HUES48 (cell line): ENCODE data around the gene MAN1A1.

Experiments used
- H3K27ac ChIP-seq: one replicate; pipeline ENCODE4 v1.7.0; 2013; ENCODE audit warnings: low read depth, low read length, inconsistent platforms
- H3K27me3 ChIP-seq: 2 replicates; pipeline ENCODE4 v1.6.1; 2013; ENCODE audit warnings: mild to moderate bottlenecking, low read length; ENCODE audit not compliant: control insufficient read depth, insufficient read depth
- H3K36me3 ChIP-seq: 2 replicates; pipeline ENCODE4 v1.6.1; 2013; ENCODE audit warnings: low read length; ENCODE audit not compliant: control insufficient read depth, insufficient read depth
- H3K4me1 ChIP-seq: 2 replicates; pipeline ENCODE4 v1.6.1; 2013; ENCODE audit warnings: mild to moderate bottlenecking, low read length; ENCODE audit not compliant: control insufficient read depth, insufficient read depth
- H3K4me3 ChIP-seq: 2 replicates; pipeline ENCODE4 v1.5.1; 2013; ENCODE audit warnings: mild to moderate bottlenecking, low read depth, low read length
- H3K9ac ChIP-seq: 2 replicates; pipeline ENCODE4 v1.6.1; 2013; ENCODE audit warnings: mild to moderate bottlenecking, low read depth, low read length, moderate library complexity
- H3K9me3 ChIP-seq: 2 replicates; pipeline ENCODE4 v1.6.1; 2013; ENCODE audit warnings: low read length; ENCODE audit not compliant: control insufficient read depth, insufficient read depth

MAN1A1 gene

GRCh38 chr6:119312875-119313338 lies 36.7 kb downstream of the MAN1A1 start:
- Histone ChIP-seq H3K9me3 (no peaks in the 10 kb centered on the region), H3K27ac (no peak overlapping the region), H3K36me3 (no peaks in the 10 kb centered on the region), H3K27me3 (no peaks in the 10 kb centered on the region), H3K4me3 (no peak overlapping the region), H3K4me1 (peaks cover 6% of the 10 kb centered on the region; the same call in 1 of the 2 replicates), H3K9ac (no peak overlapping the region)

GRCh38 chr6:119312441-119312840 lies 37.1 kb downstream of the MAN1A1 start:
- no peak overlapping the region for H3K27ac ChIP-seq

GRCh38 chr6:119311514-119312142 lies 37.9 kb downstream of the MAN1A1 start:
- H3K9me3 ChIP-seq, result no peaks in the 10 kb centered on the region
- no peak overlapping the region for H3K9ac ChIP-seq
- H3K4me1 ChIP-seq, result peaks cover 6% of the 10 kb centered on the region; the same call in 1 of the 2 replicates
- no peak overlapping the region for H3K27ac ChIP-seq
- no peak overlapping the region for H3K4me3 ChIP-seq
- no peaks in the 10 kb centered on the region for H3K27me3 ChIP-seq
- H3K36me3 ChIP-seq, result no peaks in the 10 kb centered on the region

More at GRCh38 chr6:119312441-119312840, 37.1 kb downstream of the MAN1A1 start:
- peaks cover 6% of the 10 kb centered on the region; the same call in 1 of the 2 replicates for H3K4me1 ChIP-seq
- no peak overlapping the region for H3K4me3 ChIP-seq
- no peaks in the 10 kb centered on the region for H3K27me3 ChIP-seq
- no peak overlapping the region for H3K9ac ChIP-seq
- no peaks in the 10 kb centered on the region for H3K9me3 ChIP-seq
- H3K36me3 ChIP-seq, result no peaks in the 10 kb centered on the region

- H3K36me3 ChIP-seq, result no peaks in the 10 kb centered on the region
- no peak overlapping the region for H3K27ac ChIP-seq
- H3K9ac ChIP-seq, result no peak overlapping the region
- peaks cover 6% of the 10 kb centered on the region; the same call in 1 of the 2 replicates for H3K4me1 ChIP-seq
- H3K4me3 ChIP-seq, result no peak overlapping the region
- H3K9me3 ChIP-seq, result no peaks in the 10 kb centered on the region
- H3K27me3 ChIP-seq, result no peaks in the 10 kb centered on the region
These were observed 39.0 kb downstream of the MAN1A1 start for GRCh38 chr6:119310486-119311036.

GRCh38 chr6:119308991-119309657 lies 40.4 kb downstream of the MAN1A1 start:
- H3K4me3 ChIP-seq, result no peak overlapping the region
- H3K4me1 ChIP-seq, result peaks cover 6% of the 10 kb centered on the region; the same call in 1 of the 2 replicates
- H3K36me3 ChIP-seq, result no peaks in the 10 kb centered on the region
- H3K9me3 ChIP-seq, result no peaks in the 10 kb centered on the region
- H3K27ac ChIP-seq, result no peak overlapping the region
- H3K9ac ChIP-seq, result no peak overlapping the region
- no peaks in the 10 kb centered on the region for H3K27me3 ChIP-seq

- no peaks in the 10 kb centered on the region for H3K27me3 ChIP-seq
- H3K4me3 ChIP-seq, result no peak overlapping the region
- no peaks in the 10 kb centered on the region for H3K9me3 ChIP-seq
- H3K9ac ChIP-seq, result no peak overlapping the region
- peaks cover 6% of the 10 kb centered on the region; the same call in 1 of the 2 replicates for H3K4me1 ChIP-seq
- no peaks in the 10 kb centered on the region for H3K36me3 ChIP-seq
- no peak overlapping the region for H3K27ac ChIP-seq
These were observed 41.5 kb downstream of the MAN1A1 start for GRCh38 chr6:119308048-119308570.

GRCh38 chr6:119307056-119307455 lies 42.5 kb downstream of the MAN1A1 start:
- Histone ChIP-seq H3K27ac (no peak overlapping the region), H3K36me3 (no peaks in the 10 kb centered on the region), H3K9me3 (no peaks in the 10 kb centered on the region), H3K4me1 (peaks cover 6% of the 10 kb centered on the region; the same call in 1 of the 2 replicates), H3K27me3 (no peaks in the 10 kb centered on the region), H3K9ac (no peak overlapping the region), H3K4me3 (no peak overlapping the region)

GRCh38 chr6:119306396-119306968 lies 43.1 kb downstream of the MAN1A1 start:
- Histone ChIP-seq H3K36me3 (no peaks in the 10 kb centered on the region), H3K4me3 (no peak overlapping the region), H3K9me3 (no peaks in the 10 kb centered on the region), H3K27me3 (no peaks in the 10 kb centered on the region), H3K4me1 (peaks cover 6% of the 10 kb centered on the region; the same call in 1 of the 2 replicates), H3K27ac (no peak overlapping the region), H3K9ac (no peak overlapping the region)

- no peaks in the 10 kb centered on the region for H3K36me3 ChIP-seq
- H3K9me3 ChIP-seq, result no peaks in the 10 kb centered on the region
- no peaks in the 10 kb centered on the region for H3K27me3 ChIP-seq
- H3K9ac ChIP-seq, result no peak overlapping the region
- no peaks in the 10 kb centered on the region for H3K4me1 ChIP-seq
- H3K27ac ChIP-seq, result no peak overlapping the region
- no peak overlapping the region for H3K4me3 ChIP-seq
These were observed 46.2 kb downstream of the MAN1A1 start for GRCh38 chr6:119303164-119303887.

GRCh38 chr6:119301429-119301828 lies 48.1 kb downstream of the MAN1A1 start:
- Histone ChIP-seq H3K27ac (no peak overlapping the region), H3K36me3 (no peaks in the 10 kb centered on the region), H3K4me1 (peaks cover 4% of the 10 kb centered on the region), H3K4me3 (no peak overlapping the region), H3K9me3 (no peaks in the 10 kb centered on the region), H3K27me3 (no peaks in the 10 kb centered on the region), H3K9ac (no peak overlapping the region)
